HepG2 (cell line): ENCODE results near the gene ELL.

Experiments used
- HNF4G ChIP-seq, 2 experiments: sonication (generic) in 1 of 2; formaldehyde crosslinking in 1 of 2; IDR thresholded peaks; 2 replicates each; pipeline versions ENCODE4 v1.4.0 to v1.6.1; 2011 to 2020; ENCODE audit warnings: borderline replicate concordance in 2 of 2, low read depth in 2 of 2, mild to moderate bottlenecking in 2 of 2, low read length in 1 of 2, missing genetic modification reagents in 1 of 2, moderate library complexity in 1 of 2
- NFE2L1 ChIP-seq: sonication (generic); formaldehyde crosslinking; IDR thresholded peaks from 2 replicates; pipeline ENCODE4 v1.4.0; 2020; ENCODE audit warnings: missing genetic modification reagents, mild to moderate bottlenecking, borderline replicate concordance
- NPAS2 ChIP-seq: sonication (generic); formaldehyde crosslinking; IDR thresholded peaks from 2 replicates; pipeline ENCODE4 v1.8.0; 2022; ENCODE audit warnings: mild to moderate bottlenecking, missing genetic modification reagents, borderline replicate concordance
- POLR2AphosphoS2 ChIP-seq: IDR thresholded peaks from 2 replicates; pipeline ENCODE4 v1.6.1; 2011; ENCODE audit warnings: low read depth, low read length, improper control_type of control experiment
- ZNF367 ChIP-seq: sonication (generic); formaldehyde crosslinking; IDR thresholded peaks from 2 replicates; pipeline ENCODE4 v1.4.0; 2020; ENCODE audit warnings: missing genetic modification reagents, borderline replicate concordance
- TF ChIP-seq, protein P1 (sequence below): sonication (generic); formaldehyde crosslinking; conservative IDR thresholded peaks from 2 replicates; pipeline ENCODE4 v1.4.0; 2020; ENCODE audit warnings: missing genetic modification reagents
- TF ChIP-seq, protein P2 (sequence below): sonication (generic); formaldehyde crosslinking; conservative IDR thresholded peaks from 2 replicates; pipeline ENCODE4 v1.8.0; 2022; ENCODE audit warnings: missing genetic modification reagents
- TF ChIP-seq, protein P3 (sequence below): IDR thresholded peaks from 2 replicates; pipeline ENCODE4 v1.6.1; 2016

DNA sequence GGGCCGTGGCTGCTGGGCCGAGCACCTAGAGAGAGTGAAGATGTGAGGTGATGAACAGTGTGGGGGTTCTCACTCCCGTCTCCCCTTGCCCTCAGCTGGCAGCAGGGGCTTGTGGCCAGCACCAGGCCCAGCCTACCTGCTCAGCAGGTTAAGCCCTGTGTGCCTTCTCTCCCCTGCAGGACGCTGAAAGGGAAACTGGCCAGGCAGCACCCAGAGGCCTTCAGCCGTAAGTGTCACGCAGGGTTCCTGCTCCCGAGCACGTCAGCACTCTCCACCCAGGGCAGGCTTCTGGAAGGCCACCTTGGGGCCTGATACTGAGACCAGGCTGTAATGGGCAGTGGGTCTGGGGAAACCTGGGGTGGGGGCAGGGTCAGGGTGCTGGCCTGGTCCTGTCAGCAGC, 45.1 kb upstream of the ELL start:
- TF ChIP-seq NFE2L1 (CRISPR knock-in tag) = no peak
- TF ChIP-seq, protein P1, sequence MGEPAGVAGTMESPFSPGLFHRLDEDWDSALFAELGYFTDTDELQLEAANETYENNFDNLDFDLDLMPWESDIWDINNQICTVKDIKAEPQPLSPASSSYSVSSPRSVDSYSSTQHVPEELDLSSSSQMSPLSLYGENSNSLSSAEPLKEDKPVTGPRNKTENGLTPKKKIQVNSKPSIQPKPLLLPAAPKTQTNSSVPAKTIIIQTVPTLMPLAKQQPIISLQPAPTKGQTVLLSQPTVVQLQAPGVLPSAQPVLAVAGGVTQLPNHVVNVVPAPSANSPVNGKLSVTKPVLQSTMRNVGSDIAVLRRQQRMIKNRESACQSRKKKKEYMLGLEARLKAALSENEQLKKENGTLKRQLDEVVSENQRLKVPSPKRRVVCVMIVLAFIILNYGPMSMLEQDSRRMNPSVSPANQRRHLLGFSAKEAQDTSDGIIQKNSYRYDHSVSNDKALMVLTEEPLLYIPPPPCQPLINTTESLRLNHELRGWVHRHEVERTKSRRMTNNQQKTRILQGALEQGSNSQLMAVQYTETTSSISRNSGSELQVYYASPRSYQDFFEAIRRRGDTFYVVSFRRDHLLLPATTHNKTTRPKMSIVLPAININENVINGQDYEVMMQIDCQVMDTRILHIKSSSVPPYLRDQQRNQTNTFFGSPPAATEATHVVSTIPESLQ (CRISPR knock-in tag) = no peak
- TF ChIP-seq NPAS2 (CRISPR knock-in tag) = no peak
- TF ChIP-seq ZNF367 (CRISPR knock-in tag) = no peak
- TF ChIP-seq, protein P2, sequence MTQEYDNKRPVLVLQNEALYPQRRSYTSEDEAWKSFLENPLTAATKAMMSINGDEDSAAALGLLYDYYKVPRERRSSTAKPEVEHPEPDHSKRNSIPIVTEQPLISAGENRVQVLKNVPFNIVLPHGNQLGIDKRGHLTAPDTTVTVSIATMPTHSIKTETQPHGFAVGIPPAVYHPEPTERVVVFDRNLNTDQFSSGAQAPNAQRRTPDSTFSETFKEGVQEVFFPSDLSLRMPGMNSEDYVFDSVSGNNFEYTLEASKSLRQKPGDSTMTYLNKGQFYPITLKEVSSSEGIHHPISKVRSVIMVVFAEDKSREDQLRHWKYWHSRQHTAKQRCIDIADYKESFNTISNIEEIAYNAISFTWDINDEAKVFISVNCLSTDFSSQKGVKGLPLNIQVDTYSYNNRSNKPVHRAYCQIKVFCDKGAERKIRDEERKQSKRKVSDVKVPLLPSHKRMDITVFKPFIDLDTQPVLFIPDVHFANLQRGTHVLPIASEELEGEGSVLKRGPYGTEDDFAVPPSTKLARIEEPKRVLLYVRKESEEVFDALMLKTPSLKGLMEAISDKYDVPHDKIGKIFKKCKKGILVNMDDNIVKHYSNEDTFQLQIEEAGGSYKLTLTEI (CRISPR knock-in tag) = no peak
- TF ChIP-seq POLR2AphosphoS2 = no peak
- TF ChIP-seq, protein P3, sequence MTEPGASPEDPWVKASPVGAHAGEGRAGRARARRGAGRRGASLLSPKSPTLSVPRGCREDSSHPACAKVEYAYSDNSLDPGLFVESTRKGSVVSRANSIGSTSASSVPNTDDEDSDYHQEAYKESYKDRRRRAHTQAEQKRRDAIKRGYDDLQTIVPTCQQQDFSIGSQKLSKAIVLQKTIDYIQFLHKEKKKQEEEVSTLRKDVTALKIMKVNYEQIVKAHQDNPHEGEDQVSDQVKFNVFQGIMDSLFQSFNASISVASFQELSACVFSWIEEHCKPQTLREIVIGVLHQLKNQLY (CRISPR knock-in tag) = no peak
- TF ChIP-seq HNF4G (IDR thresholded peaks at IDR 0.05; ENCODE audit: borderline replicate concordance, low read depth, low read length) = no peak
- no peak for TF ChIP-seq HNF4G (CRISPR knock-in tag; IDR thresholded peaks at IDR 0.05; ENCODE audit: borderline replicate concordance, low read depth)
